ENCODE measurements around the gene TGFB2.

GRCh38 chr1:218390618-218391017 is 45.5 kb downstream of the TGFB2 start:
- TF ChIP-seq CTCF (IDR thresholded peaks at IDR 0.05; ENCODE audit: poor library complexity), result no peak
- TF ChIP-seq EZH2phosphoT487 (IDR thresholded peaks at IDR 0.05; ENCODE audit: low read depth, severe bottlenecking, unreplicated experiment), result no peak
- TF ChIP-seq EZH2 (IDR thresholded peaks at IDR 0.05; ENCODE audit: borderline replicate concordance), result no peak
